Hepatocyte (in vitro differentiated cells): ENCODE data around the gene KIF1B. TPM values are rescaled to one million over a fixed set of nuclear protein-coding genes. Genes with fewer than 3 reads are reported as not detected.

Source experiments
- DNase-seq: peaks from one replicate; pipeline ENCODE4 v3.0.0-alpha.2; 2016; ENCODE audit warnings: low spot score
- H2AFZ ChIP-seq: fragments of 200-600 bp; sonication (generic); 2 replicates; pipeline ENCODE4 v1.6.0; 2016; ENCODE audit warnings: antibody characterized with exemption, mild to moderate bottlenecking
- H3K27ac ChIP-seq: fragments of 200-600 bp; sonication (generic); 2 replicates; pipeline ENCODE4 v1.5.1; 2016; ENCODE audit warnings: mild to moderate bottlenecking
- H3K27me3 ChIP-seq: fragments of 200-600 bp; sonication (generic); 2 replicates; pipeline ENCODE4 v1.6.1; 2016
- H3K36me3 ChIP-seq: fragments of 200-600 bp; sonication (generic); replicated peaks from 2 replicates; pipeline ENCODE4 v1.5.1; 2016; ENCODE audit warnings: low read depth; ENCODE audit not compliant: insufficient read depth
- H3K4me1 ChIP-seq: fragments of 200-600 bp; sonication (generic); 2 replicates; pipeline ENCODE4 v1.5.1; 2016; ENCODE audit warnings: mild to moderate bottlenecking, moderate library complexity; ENCODE audit not compliant: insufficient read depth
- H3K4me2 ChIP-seq: fragments of 200-600 bp; sonication (generic); 2 replicates; pipeline ENCODE4 v1.6.0; 2016
- H3K4me3 ChIP-seq: fragments of 200-600 bp; sonication (generic); 2 replicates; pipeline ENCODE4 v1.5.1; 2016; ENCODE audit warnings: mild to moderate bottlenecking
- H3K79me2 ChIP-seq: fragments of 200-600 bp; sonication (generic); 2 replicates; pipeline ENCODE4 v1.6.0; 2017; ENCODE audit warnings: mild to moderate bottlenecking
- H3K9me2 ChIP-seq: fragments of 200-600 bp; sonication (generic); replicated peaks from 2 replicates; pipeline ENCODE4 v1.6.0; 2017; ENCODE audit warnings: mild to moderate bottlenecking; ENCODE audit not compliant: insufficient read depth
- H3K9me3 ChIP-seq: fragments of 200-600 bp; sonication (generic); 2 replicates; pipeline ENCODE4 v1.5.1; 2016; ENCODE audit warnings: low read depth, mild to moderate bottlenecking
- H4K20me1 ChIP-seq: fragments of 200-600 bp; sonication (generic); 2 replicates; pipeline ENCODE4 v1.6.0; 2016; ENCODE audit warnings: mild to moderate bottlenecking; ENCODE audit not compliant: insufficient read depth, poor library complexity, severe bottlenecking
- EZH2 ChIP-seq: fragments of 200-600 bp; sonication (generic); IDR thresholded peaks from 2 replicates; pipeline ENCODE4 v1.6.1; 2016; ENCODE audit warnings: antibody characterized with exemption, mild to moderate bottlenecking, borderline replicate concordance
- EZH2phosphoT487 ChIP-seq: fragments of 200-600 bp; sonication (generic); IDR thresholded peaks from one replicate; pipeline ENCODE4 v1.6.1; 2018; ENCODE audit warnings: antibody characterized with exemption, mild to moderate bottlenecking, low read depth, moderate library complexity; ENCODE audit not compliant: unreplicated experiment, severe bottlenecking
- WGBS: methylation state at CpG from one replicate; pipeline ENCODE4 v1.1.6; 2016; ENCODE audit warnings: low lambda C conversion rate; ENCODE audit errors: missing lambda C conversion rate; 5-methylcytosine and 5-hydroxymethylcytosine counted together
- polyA plus RNA-seq: library from polyadenylated mRNA; unstranded; fragments of >200 nt; fragmentation: Nextera tagmentation; extraction: Ambion mirVana; gene quantifications from 2 replicates; pipeline ENCODE4 v1.2.1, GENCODE V29; 2016
- total RNA-seq: library from RNA; depleted of rRNA; stranded (reverse); fragments of >200 nt; gene quantifications from 2 replicates; pipeline ENCODE4 v1.2.3, GENCODE V29; 2014
- TF ChIP-seq, protein P1 (sequence below): fragments of 200-600 bp; sonication (generic); IDR thresholded peaks from 2 replicates; pipeline ENCODE4 v1.5.1; 2016; ENCODE audit warnings: antibody characterized with exemption, mild to moderate bottlenecking; ENCODE audit not compliant: poor library complexity

The KIF1B gene
- total and polyA plus RNA-seq, 2 experiments from 2014 or later = 14.6 to 37.0 TPM

DNA sequence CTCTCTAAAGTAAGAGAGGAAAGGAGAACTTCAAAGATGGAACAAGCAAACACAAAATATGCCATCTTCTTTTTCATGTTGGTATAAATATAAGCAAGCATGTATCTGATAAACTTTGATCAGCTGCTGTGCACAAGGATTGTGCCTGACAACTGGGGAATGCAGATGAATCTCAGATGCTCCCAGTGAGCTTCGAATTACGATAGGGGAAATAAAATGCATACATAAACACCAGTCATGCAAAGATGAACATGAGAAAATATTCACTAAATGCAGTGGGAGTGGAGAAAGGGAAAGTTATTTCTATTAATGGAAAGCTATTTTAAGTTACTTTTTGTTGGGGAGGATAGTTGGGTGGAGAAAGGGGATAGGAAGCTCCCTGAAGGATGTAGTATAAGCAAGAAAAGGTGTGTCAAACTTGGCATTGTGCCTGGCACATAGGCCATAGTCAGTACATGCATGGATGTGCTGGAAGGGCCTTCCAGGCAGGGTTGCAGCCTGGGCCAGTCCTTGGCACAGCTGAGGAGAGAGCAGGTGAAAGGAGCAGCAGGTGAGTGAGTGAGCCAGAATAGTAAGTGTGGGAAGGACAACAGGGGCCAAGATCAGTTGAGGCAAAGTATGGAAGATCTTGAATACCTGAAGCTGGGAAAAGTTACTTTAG is 130.7 kb downstream of the KIF1B start:
- Histone ChIP-seq H3K4me3 (no peak overlapping the region), H3K27me3 (no peaks in the 10 kb centered on the region), H3K4me2 (no peak overlapping the region), H3K9me3 (no peaks in the 10 kb centered on the region), H3K36me3 (no peaks in the 10 kb centered on the region), H3K4me1 (no peaks in the 10 kb centered on the region), H3K9me2 (no peaks in the 10 kb centered on the region), H3K27ac (no peak overlapping the region), H3K79me2 (no peaks in the 10 kb centered on the region), H4K20me1 (no peaks in the 10 kb centered on the region), H2AFZ (no peak overlapping the region)
- DNase-seq = no peak
- no peak for TF ChIP-seq EZH2
- TF ChIP-seq, protein P1, sequence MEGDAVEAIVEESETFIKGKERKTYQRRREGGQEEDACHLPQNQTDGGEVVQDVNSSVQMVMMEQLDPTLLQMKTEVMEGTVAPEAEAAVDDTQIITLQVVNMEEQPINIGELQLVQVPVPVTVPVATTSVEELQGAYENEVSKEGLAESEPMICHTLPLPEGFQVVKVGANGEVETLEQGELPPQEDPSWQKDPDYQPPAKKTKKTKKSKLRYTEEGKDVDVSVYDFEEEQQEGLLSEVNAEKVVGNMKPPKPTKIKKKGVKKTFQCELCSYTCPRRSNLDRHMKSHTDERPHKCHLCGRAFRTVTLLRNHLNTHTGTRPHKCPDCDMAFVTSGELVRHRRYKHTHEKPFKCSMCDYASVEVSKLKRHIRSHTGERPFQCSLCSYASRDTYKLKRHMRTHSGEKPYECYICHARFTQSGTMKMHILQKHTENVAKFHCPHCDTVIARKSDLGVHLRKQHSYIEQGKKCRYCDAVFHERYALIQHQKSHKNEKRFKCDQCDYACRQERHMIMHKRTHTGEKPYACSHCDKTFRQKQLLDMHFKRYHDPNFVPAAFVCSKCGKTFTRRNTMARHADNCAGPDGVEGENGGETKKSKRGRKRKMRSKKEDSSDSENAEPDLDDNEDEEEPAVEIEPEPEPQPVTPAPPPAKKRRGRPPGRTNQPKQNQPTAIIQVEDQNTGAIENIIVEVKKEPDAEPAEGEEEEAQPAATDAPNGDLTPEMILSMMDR = no peak
- no peak for TF ChIP-seq EZH2phosphoT487
- WGBS = 89% methylated on average over 2 of the region's 2 CpGs

DNA sequence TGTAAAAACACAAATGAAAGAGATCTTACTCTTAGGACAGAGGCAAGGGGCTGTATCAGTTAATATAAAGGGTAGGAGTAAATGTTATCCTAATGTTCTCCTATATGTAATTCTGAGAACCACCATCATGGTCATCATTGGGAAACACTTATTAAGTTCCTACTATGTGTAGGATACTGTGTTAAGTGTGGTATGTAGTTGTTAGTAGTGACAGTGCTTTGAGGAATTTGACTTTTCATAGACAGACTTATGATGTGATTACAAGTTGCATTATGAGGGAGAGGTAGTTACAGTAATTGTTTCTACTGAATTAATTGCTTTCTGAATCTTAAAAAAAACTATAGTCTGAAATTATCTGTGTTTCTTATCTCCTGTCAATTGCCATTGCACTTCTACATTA is 136.7 kb downstream of the KIF1B start:
- Histone ChIP-seq H3K9me2 (no peaks in the 10 kb centered on the region), H4K20me1 (no peaks in the 10 kb centered on the region), H3K9me3 (no peaks in the 10 kb centered on the region), H2AFZ (no peak overlapping the region), H3K36me3 (no peaks in the 10 kb centered on the region), H3K79me2 (no peaks in the 10 kb centered on the region), H3K27ac (no peak overlapping the region), H3K4me2 (no peak overlapping the region), H3K27me3 (no peaks in the 10 kb centered on the region), H3K4me3 (no peak overlapping the region), H3K4me1 (no peaks in the 10 kb centered on the region)
- TF ChIP-seq, protein P1 = no peak
- TF ChIP-seq EZH2 (no peak), EZH2phosphoT487 (no peak)
- DNase-seq = no peak

DNA sequence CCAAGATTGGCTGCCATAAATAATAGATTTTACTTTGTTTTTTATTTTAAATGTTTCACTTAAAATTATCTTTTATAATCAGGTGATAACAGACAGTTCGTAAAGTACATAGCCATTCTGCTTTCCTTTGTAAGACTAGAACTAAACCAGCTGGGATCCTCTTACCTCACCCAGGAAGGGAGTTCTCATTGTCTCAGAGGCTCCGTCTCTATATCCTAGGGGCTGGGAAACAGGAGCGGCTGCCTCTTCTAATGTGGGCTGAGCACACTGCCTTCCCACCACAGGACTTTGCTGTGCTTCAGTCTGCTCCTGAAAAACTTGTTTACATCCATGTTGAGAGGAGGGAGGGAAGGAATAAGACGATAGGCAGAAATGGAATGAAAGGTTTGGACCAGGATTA is 142.9 kb downstream of the KIF1B start:
- Histone ChIP-seq H3K4me2 (no peak overlapping the region), H3K27me3 (no peaks in the 10 kb centered on the region), H3K79me2 (no peaks in the 10 kb centered on the region), H3K27ac (no peak overlapping the region), H3K4me1 (no peaks in the 10 kb centered on the region), H3K9me2 (no peaks in the 10 kb centered on the region), H3K4me3 (no peak overlapping the region), H3K9me3 (no peaks in the 10 kb centered on the region), H4K20me1 (no peaks in the 10 kb centered on the region), H2AFZ (no peak overlapping the region), H3K36me3 (no peaks in the 10 kb centered on the region)
- WGBS = 55% methylated on average over 4 of the region's 4 CpGs
- no peak for DNase-seq
- TF ChIP-seq EZH2phosphoT487 (no peak), EZH2 (no peak)
- TF ChIP-seq, protein P1 = no peak

DNA sequence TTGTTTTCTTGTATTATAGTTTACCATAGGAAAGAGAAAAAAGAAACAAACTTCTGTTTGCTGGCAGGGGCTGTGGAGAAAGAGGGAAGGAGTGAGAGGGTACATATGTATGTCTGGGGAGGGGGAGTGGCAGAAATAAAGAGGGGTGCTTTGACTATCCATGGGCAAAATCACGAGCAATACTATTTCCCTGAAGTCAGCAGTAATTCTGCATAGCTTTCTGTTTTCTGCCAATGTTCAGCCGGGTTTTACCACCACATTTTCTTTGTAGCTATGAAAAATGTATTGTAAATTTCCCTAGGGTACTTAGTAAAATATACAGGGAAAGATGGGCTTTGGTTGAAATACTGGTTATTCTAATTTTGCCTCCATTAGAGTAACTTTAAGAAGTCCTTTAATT is 143.3 kb downstream of the KIF1B start:
- no peak overlapping the region for H3K4me3 ChIP-seq
- H3K36me3 ChIP-seq = no peaks in the 10 kb centered on the region
- no peak overlapping the region for H3K27ac ChIP-seq
- DNase-seq = no peak
- 66% methylated on average over 2 of the region's 2 CpGs for WGBS
- H3K9me2 ChIP-seq = no peaks in the 10 kb centered on the region
- H3K9me3 ChIP-seq = no peaks in the 10 kb centered on the region
- H3K4me1 ChIP-seq = no peaks in the 10 kb centered on the region
- TF ChIP-seq, protein P1 = no peak
- TF ChIP-seq EZH2phosphoT487 (no peak), EZH2 (no peak)
- no peak overlapping the region for H2AFZ ChIP-seq
- H3K4me2 ChIP-seq = no peak overlapping the region
- H3K79me2 ChIP-seq = no peaks in the 10 kb centered on the region
- H3K27me3 ChIP-seq = no peaks in the 10 kb centered on the region
- no peaks in the 10 kb centered on the region for H4K20me1 ChIP-seq
